ENCODE results near the gene LSAMP. TPM values are rescaled to one million over a fixed set of nuclear protein-coding genes. Genes with fewer than 3 reads are reported as not detected.

Gene LSAMP
- total RNA-seq, 2 experiments from 2014 or later = not detected

DNA sequence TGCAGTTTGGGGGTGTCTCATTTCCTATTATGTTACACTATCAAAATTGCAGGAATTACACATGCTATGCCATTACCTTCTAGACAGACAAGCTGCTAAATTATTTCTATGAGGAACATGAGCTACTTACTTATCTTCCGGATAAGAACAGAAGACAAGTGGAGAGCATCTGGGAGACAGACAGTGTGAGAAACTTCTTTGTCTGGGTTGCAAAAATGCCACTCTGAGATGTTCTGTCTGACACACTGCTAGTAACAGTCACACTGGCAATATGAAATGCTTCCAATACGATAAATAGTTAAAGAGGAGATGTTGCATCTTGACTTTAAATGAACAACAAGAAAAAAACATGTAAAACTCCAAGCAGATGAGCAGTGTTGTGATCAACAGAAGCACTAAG lies 40.1 kb downstream of the LSAMP start:
- Mint-ChIP-seq H3K36me3 (no peaks in the 10 kb centered on the region), H3K9me3 (peaks cover 1% of the 10 kb centered on the region), H3K27me3 (no peaks in the 10 kb centered on the region), H3K4me1 (no peaks in the 10 kb centered on the region), H3K27ac (no peak overlapping the region), H3K4me3 (no peak overlapping the region)
- no peak for DNase-seq

DNA sequence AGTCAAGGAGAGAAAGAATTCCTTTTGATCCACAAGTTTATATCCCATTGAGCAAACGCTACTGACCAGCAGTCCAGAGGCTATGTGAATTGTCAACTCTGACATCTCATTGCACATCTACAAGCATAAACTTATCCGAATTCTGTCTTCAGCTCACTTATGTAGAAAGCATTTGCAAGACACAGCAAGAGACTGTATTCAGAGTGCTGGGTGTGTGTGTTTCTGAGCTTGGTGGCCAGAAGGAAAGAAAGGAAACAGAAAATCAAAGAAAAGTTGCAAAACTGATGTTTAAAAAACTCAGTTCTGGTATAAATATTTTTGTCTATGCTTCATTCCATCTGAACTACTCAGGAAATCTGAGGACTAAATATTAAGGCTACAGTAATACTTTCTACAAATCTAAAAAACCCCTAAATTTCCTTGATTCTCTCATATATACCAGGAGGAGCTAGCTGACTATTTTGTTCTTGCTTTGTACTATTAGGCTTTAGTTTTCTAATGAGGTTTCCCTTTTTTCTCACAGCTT lies 45.5 kb downstream of the LSAMP start:
- H3K9me3 Mint-ChIP-seq = no peaks in the 10 kb centered on the region
- H3K27me3 Mint-ChIP-seq = no peaks in the 10 kb centered on the region

DNA sequence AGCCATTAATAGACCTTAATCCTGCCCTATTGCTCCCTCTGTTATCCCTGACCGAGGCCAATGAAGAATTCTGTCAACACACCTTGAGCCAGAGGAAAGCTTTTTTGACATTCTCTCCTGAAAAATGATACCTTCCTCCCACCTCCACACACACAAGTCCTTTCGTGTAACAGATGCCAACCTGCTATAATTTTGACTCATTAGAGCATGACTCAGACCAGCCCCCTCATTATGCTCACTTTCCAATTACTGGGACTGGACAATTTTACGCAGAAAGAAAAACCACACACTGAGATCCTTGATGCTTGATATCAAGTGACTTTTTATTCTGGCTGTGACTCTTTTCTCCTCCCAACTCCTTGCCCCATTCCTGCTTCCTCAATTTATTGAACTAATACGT lies 50.9 kb downstream of the LSAMP start:
- H3K4me1 Mint-ChIP-seq = no peaks in the 10 kb centered on the region
- no peak overlapping the region for H3K27ac Mint-ChIP-seq
- no peaks in the 10 kb centered on the region for H3K27me3 Mint-ChIP-seq
- no peak overlapping the region for H3K4me3 Mint-ChIP-seq
- peaks cover 2% of the 10 kb centered on the region for H3K9me3 Mint-ChIP-seq
- no peaks in the 10 kb centered on the region for H3K36me3 Mint-ChIP-seq
- DNase-seq = no peak

More for the DNA sequence above, 45.5 kb downstream of the LSAMP start:
- DNase-seq = no peak
- no peak overlapping the region for H3K27ac Mint-ChIP-seq
- no peaks in the 10 kb centered on the region for H3K36me3 Mint-ChIP-seq
- no peak overlapping the region for H3K4me3 Mint-ChIP-seq
- H3K4me1 Mint-ChIP-seq = no peaks in the 10 kb centered on the region

DNA sequence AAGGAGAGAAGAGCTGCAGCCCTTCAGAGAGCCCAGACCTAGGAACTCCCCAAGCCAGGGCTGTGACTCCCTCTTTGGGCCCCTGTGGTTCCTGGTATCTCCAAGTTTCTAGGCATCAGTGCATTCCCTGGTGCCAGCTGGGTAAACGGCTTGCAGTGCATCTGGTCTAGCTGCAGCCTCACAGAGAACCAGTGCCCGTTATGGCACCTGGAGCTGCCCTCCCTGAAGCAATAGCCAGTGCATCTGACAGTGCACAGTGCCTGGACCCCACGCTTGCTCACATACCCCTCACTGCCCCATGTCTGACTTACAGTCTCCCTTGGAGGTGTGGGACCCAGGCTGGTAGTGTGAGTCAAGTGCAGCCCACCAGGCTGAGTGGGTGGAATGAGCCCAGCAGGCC lies 52.1 kb downstream of the LSAMP start:
- H3K4me3 Mint-ChIP-seq = no peak overlapping the region
- no peaks in the 10 kb centered on the region for H3K27me3 Mint-ChIP-seq
- no peak for DNase-seq
- H3K27ac Mint-ChIP-seq = no peak overlapping the region
- peaks cover 2% of the 10 kb centered on the region for H3K9me3 Mint-ChIP-seq
- no peaks in the 10 kb centered on the region for H3K4me1 Mint-ChIP-seq
- no peaks in the 10 kb centered on the region for H3K36me3 Mint-ChIP-seq

DNA sequence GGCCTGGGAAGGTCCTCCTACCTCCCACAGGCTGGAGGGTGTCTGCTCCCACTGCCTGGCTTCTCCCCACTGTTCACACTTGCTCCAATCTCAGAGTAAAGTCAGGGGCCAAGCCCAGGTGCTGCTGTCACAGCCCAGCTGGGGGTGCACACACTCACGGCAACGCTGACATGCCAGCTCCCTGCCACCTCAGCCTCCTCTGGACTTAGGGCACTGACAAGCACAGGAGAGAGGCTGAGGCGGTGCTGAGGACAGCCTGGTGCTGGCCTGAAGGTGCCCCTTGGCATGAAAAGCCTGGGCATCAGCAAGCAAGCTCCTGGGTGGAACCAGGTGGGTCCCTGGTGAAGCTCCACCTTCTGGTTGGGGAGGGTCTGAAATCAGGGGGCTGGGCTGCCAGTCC lies 53.0 kb downstream of the LSAMP start:
- DNase-seq = no peak
- H3K27me3 Mint-ChIP-seq = no peaks in the 10 kb centered on the region
- H3K27ac Mint-ChIP-seq = no peak overlapping the region
- H3K4me3 Mint-ChIP-seq = no peak overlapping the region
- no peaks in the 10 kb centered on the region for H3K4me1 Mint-ChIP-seq
- H3K36me3 Mint-ChIP-seq = no peaks in the 10 kb centered on the region
- H3K9me3 Mint-ChIP-seq = peaks cover 2% of the 10 kb centered on the region

DNA sequence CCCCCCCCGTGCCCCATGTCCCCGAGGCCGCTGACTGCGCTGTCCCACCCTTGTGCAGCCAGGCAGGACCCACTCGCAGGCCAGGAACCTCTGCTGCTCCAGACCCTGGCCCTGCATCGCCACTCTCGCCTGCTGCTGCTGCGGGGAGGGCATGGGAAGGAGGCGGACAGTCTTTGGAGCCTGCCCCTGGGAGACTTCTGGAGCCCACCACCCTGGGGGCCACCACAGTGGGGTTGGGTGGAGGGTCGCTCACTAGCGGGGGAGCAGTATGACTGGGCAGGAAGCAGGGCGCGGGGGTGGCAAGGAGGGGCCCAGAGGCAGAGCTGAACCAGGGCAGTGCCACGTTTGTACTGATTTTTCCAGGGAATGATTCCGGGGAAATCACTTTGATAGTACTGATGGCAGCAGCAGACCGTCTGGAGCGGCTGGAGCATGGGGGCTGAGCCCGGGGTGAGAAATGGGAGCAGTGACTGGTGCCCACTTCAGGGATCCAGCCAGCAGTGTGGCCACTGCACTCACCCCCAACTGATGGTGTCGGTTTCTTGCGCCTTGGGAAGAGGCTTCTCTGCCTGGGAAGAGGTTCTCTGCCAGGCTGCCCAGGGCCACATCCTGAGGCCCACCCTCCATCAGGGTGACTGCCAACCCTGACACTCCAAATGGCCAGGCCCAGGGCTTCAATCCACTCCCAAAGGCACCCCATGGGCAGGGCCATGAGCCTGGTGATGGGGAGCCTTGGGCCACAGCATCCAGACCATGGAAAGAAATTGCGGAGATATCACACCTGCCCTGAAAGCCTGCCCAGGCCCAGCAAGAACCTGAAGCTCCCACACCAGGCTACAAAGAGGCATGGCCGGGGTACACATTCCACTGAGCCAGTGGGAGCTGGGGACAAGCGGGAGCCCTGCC lies 53.7 kb downstream of the LSAMP start:
- Mint-ChIP-seq H3K4me1 (no peaks in the 10 kb centered on the region), H3K27ac (no peak overlapping the region), H3K36me3 (no peaks in the 10 kb centered on the region), H3K4me3 (no peak overlapping the region), H3K27me3 (no peaks in the 10 kb centered on the region), H3K9me3 (peaks cover 2% of the 10 kb centered on the region)
- no peak for DNase-seq

DNA sequence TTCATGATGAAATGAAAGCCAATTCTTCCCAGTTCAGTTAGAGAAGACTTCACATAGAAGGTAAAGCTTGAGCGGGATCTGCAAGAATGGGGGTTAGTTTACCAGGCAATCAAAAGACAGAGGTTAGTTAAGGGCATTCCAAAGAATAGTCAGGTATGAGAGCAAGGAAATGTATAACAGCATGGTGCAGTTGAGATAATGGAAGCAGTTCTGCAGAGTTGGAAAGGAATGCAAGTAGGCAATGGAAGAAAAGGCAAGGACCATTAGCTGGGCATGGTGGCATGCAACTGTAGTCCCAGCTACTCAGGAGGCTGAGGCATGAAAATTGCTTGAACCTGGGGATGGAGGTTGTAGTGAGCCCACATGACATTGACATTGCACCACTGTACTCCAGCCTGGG lies 55.0 kb downstream of the LSAMP start:
- Mint-ChIP-seq H3K36me3 (no peaks in the 10 kb centered on the region), H3K27ac (no peak overlapping the region), H3K27me3 (no peaks in the 10 kb centered on the region), H3K4me3 (no peak overlapping the region), H3K4me1 (no peaks in the 10 kb centered on the region), H3K9me3 (peaks cover 2% of the 10 kb centered on the region)
- DNase-seq = no peak

DNA sequence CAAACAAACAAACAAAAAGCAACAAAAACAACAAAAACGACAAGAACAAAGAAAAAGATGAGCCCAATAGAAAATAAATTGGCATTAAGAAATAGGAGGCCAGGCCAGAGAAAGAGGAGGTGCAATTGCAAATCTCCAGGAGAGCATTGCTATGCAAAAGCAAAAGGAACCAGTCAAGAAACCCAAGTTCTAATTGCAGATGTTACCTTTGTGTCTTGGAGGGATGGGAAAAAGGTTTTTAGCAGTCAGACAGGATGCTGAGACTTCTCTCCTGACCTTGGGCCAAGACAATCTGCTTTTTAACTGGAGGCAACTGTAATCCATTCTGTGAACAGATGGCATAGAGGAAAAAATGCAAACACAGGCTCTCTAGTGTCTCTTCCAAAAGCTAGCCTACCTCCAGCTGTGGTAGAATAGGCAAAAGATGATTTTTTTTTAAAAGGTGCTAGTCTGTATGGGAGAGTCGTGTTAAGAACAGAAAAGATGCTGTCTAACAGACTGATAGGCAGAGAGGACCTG lies 56.4 kb downstream of the LSAMP start:
- H3K4me1 Mint-ChIP-seq = no peaks in the 10 kb centered on the region
- no peak for DNase-seq
- H3K36me3 Mint-ChIP-seq = no peaks in the 10 kb centered on the region
- H3K27ac Mint-ChIP-seq = no peak overlapping the region
- H3K9me3 Mint-ChIP-seq = peaks cover 2% of the 10 kb centered on the region
- H3K4me3 Mint-ChIP-seq = no peak overlapping the region
- H3K27me3 Mint-ChIP-seq = no peaks in the 10 kb centered on the region

DNA sequence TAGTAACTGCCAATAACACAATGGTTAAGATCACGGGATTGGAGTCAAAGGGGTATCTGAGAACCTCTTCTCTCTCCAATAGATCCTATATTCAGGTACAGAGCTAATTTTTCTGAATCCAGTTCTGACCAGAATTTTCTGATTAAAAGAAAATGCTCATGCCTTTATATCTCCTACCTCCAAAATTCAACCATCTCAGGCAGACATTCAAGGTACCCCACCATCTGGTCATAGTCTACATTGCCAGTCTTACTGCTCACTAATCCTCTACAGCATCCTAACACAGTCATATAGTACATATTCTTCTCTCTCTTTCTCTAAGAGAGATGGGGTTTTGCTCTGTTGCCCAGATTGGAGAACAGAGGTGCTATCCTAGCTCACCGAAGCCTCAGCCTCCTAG lies 59.1 kb downstream of the LSAMP start:
- Mint-ChIP-seq H3K27ac (no peak overlapping the region), H3K9me3 (peaks cover 2% of the 10 kb centered on the region), H3K4me3 (no peak overlapping the region), H3K4me1 (no peaks in the 10 kb centered on the region), H3K36me3 (no peaks in the 10 kb centered on the region), H3K27me3 (no peaks in the 10 kb centered on the region)
- DNase-seq = no peak

DNA sequence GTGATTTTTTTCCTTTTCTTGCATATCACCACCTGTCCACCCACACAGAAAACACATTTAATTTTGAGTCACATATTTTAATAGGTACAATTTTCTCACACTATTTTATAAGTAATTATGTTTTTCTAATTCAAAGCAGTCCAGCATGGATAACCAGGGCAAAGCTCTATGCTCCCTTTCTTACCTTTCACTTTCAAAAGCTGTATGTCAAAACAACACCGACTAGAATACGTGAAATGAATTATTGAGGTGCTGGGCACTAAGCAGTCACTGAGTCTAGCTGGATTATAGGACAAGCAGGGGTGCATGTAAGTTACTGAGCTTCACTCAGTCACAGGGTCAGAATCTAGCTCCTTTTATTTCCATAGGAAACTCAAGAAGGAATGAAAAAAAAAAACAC lies 60.6 kb downstream of the LSAMP start:
- Mint-ChIP-seq H3K4me1 (no peaks in the 10 kb centered on the region), H3K9me3 (no peaks in the 10 kb centered on the region), H3K27me3 (no peaks in the 10 kb centered on the region), H3K27ac (no peak overlapping the region), H3K4me3 (no peak overlapping the region), H3K36me3 (no peaks in the 10 kb centered on the region)
- DNase-seq = no peak

DNA sequence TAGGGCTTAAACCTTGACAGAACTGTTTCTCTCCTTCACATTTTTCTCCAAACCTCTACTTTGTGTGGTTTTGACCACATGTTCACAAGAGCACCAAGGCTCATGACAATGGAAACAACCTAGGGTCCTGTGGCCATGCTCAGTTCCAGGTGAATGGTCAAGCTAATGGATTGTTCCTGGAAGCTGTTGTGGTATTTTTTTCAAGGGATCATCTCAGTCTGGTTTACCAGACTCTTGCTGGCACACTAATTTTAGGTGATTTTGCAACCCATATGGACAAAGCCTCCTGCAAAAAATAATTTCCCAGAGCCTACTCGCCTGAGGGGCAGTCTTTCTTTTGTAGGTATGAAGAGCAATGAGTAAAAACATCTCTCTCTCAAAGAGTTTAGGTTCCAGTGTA lies 67.2 kb downstream of the LSAMP start:
- Mint-ChIP-seq H3K36me3 (no peaks in the 10 kb centered on the region), H3K9me3 (no peaks in the 10 kb centered on the region), H3K27me3 (no peaks in the 10 kb centered on the region), H3K4me3 (no peak overlapping the region), H3K4me1 (no peaks in the 10 kb centered on the region), H3K27ac (no peak overlapping the region)
- no peak for DNase-seq

DNA sequence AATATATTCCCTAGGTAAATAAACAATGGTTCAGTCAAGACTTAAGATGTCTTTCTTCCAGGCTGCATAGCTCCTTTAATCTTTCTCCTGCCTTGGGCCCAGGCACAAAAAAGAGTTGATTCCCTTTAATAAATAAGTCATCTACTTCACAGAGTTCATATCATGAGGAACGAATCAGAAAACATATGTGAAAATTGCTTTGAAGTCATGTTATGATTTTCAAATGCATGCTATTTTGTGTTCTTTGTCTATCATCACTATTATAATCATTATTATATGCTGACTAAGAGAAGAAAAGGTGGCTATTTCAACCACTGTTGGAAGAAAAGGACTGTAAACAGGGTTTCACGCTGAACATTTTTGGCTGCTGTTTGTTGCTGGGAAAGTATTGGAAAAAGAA lies 70.4 kb downstream of the LSAMP start:
- Mint-ChIP-seq H3K4me1 (no peaks in the 10 kb centered on the region), H3K36me3 (no peaks in the 10 kb centered on the region), H3K9me3 (no peaks in the 10 kb centered on the region), H3K4me3 (no peak overlapping the region), H3K27ac (no peak overlapping the region), H3K27me3 (no peaks in the 10 kb centered on the region)
- DNase-seq = no peak

DNA sequence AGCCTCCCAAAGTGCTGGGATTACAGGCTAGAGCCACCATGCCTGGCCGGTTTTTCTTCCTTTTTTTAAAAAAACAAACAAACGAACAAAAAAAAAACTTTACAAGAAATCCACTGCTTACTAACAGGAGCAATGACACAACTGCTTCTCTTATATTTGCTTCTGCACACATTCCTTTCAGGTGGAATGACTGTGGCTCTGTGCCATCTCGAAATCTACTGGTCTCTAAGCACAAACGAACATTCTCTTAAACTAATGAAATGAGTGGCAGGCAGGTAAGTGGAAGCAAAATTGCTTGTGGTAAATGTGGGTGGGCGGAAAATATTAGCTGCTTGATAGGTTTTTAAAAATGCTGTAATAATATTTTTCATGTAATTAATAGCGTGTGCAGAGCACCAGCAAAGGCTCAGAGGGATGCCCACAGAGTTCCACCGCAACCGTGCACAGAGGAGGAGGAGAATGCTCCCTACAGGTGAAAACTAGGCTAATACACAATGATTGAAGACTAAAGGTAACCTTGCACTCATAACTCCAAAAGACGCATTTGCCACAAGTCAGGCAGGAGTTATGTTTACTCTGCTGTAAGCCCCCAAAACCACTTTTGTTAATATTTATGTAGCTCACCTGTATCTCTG lies 77.4 kb downstream of the LSAMP start:
- no peak for DNase-seq
- Mint-ChIP-seq H3K36me3 (no peaks in the 10 kb centered on the region), H3K4me1 (no peaks in the 10 kb centered on the region), H3K9me3 (no peaks in the 10 kb centered on the region), H3K27ac (no peak overlapping the region), H3K27me3 (no peaks in the 10 kb centered on the region), H3K4me3 (no peak overlapping the region)

DNA sequence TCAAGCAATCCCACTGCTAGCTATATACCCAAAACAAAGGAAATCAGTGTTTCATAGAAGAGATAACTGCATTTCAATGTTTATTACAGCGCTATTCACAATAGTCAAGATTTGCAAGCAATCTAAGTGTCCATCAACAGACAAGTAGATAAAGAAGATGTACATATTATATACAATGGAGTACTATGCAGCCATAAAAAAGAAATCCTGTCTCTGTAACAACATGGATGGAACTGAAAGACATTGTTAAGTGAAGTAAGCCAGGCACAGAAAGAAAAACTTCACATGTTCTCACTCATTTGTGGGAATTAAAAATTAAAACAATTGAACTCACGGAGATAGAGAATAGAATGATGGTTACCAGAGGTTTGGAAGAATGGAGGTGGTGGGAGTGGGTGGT lies 89.2 kb downstream of the LSAMP start:
- Mint-ChIP-seq H3K27ac (no peak overlapping the region), H3K36me3 (no peaks in the 10 kb centered on the region), H3K4me1 (no peaks in the 10 kb centered on the region), H3K4me3 (no peak overlapping the region), H3K9me3 (peaks cover 8% of the 10 kb centered on the region), H3K27me3 (no peaks in the 10 kb centered on the region)
- no peak for DNase-seq

DNA sequence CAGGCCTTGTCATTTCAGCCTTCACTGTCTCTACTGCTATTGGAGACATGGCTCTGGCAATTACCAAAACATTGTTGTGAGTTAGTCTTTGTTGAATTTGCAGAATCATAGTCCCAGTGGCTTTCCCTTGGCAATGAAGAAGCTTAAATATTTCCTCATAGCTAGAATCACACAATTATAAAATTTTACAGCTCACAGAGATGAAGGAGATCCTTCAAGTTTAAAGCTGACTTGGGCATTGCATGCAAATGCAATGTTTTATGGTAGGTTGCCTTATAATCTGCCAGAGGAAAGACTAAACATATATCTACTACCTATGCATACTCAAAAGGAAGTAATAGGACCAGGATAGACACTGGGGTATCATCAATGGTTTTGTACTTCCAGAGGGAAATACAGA lies 90.9 kb downstream of the LSAMP start:
- H3K36me3 Mint-ChIP-seq = no peaks in the 10 kb centered on the region
- H3K27ac Mint-ChIP-seq = no peak overlapping the region

More for the DNA sequence above, 90.9 kb downstream of the LSAMP start:
- Mint-ChIP-seq H3K4me1 (no peaks in the 10 kb centered on the region), H3K9me3 (peaks cover 5% of the 10 kb centered on the region), H3K4me3 (no peak overlapping the region), H3K27me3 (no peaks in the 10 kb centered on the region)
- DNase-seq = no peak

Measured in activated naive CD8-positive, alpha-beta T cell treated with anti-CD3 and anti-CD28 coated beads for 36 hours (primary cell).